Ovary (tissue), 9 donors: ENCODE measurements around the gene TRMT2A. TPM values are rescaled to one million over a fixed set of nuclear protein-coding genes. Genes with fewer than 3 reads are reported as not detected.

Experiments
- DNase-seq, 5 donors: peaks; one replicate each; pipeline ENCODE4 v3.0.0-alpha.2; 2019 to 2020
- H3K27ac ChIP-seq, 2 donors: fragments of 200-600 bp; one replicate each; pipeline versions ENCODE4 v1.5.1 to v1.8.0; 2019 to 2022
- H3K27me3 ChIP-seq: fragments of 200-600 bp; one replicate; pipeline ENCODE4 v1.8.0; 2022
- H3K36me3 ChIP-seq: fragments of 200-600 bp; sonication (generic); one replicate; pipeline ENCODE4 v1.5.1; 2019
- H3K4me1 ChIP-seq: one replicate; pipeline ENCODE4 v1.8.1; 2013; ENCODE audit warnings: mild to moderate bottlenecking, moderate library complexity; ENCODE audit not compliant: insufficient read depth
- H3K4me3 ChIP-seq: fragments of 200-600 bp; sonication (generic); one replicate; pipeline ENCODE4 v1.5.1; 2017
- H3K9me3 ChIP-seq, 2 donors: fragments of 200-600 bp in 1 of 2; sonication (generic) in 1 of 2; one replicate each; pipeline versions ENCODE4 v1.5.1 to v1.8.1; 2013 to 2019; ENCODE audit warnings: mild to moderate bottlenecking in 1 of 2, moderate library complexity in 1 of 2
- EP300 ChIP-seq: sonication (generic); formaldehyde crosslinking; IDR thresholded peaks from one replicate; pipeline ENCODE4 v1.6.1; 2017; ENCODE audit warnings: antibody characterized with exemption
- POLR2A ChIP-seq: fragments of 450-650 bp; IDR thresholded peaks from one replicate; pipeline ENCODE4 v1.6.1; 2017; ENCODE audit warnings: antibody characterized with exemption, mild to moderate bottlenecking, moderate library complexity
- WGBS, 3 donors: extraction: QIAGEN DNeasy Blood & Tissue Kit in 1 of 3; methylation state at CpG; one replicate each; pipeline versions ENCODE4 v1.1.5 to v1.1.7; 2013 to 2017; 5-methylcytosine and 5-hydroxymethylcytosine counted together
- intact Hi-C, 4 donors: fragments of 100-400 bp; cut with DNase I; formaldehyde crosslinking; loops; one replicate each; pipeline versions ENCODE4 v1.11.0 to v1.15.1; 2022 to 2023
- polyA plus RNA-seq, 2 donors: library from polyadenylated mRNA; stranded (reverse); fragments of 200-250 nt in 1 of 2; fragments of 350-450 nt in 1 of 2; fragmentation: Illumina TruSeq in 1 of 2; extraction: RNeasy Lipid Tissue Mini Kit (QIAGEN cat#74804) in 1 of 2; gene quantifications; one replicate each; pipeline ENCODE4 v1.2.3, GENCODE V29; 2013 to 2014
- total RNA-seq, 7 donors: library from RNA; depleted of rRNA in 2 of 7; stranded (reverse); fragments of >200 nt in 2 of 7; fragmentation: NEBNext Ultra II Directional in 3 of 7; extraction: Animal tissue kit (Norgen Biotek cat#: 25700) in 3 of 7; gene quantifications; one replicate each; pipeline versions ENCODE4 v1.1.0 to v1.2.4, GENCODE V29; 2016 to 2023
- TF ChIP-seq, protein P1 (sequence below), 3 donors: fragments of 450-650 bp in 2 of 3; fragments of 200-600 bp in 1 of 3; IDR thresholded peaks; one replicate each; pipeline versions ENCODE4 v1.5.1 to v1.8.0; 2016 to 2022; ENCODE audit warnings: antibody characterized with exemption in 3 of 3, mild to moderate bottlenecking in 1 of 3
- donor health status: DM: no; HTN: no; CAD: no; lungs with moderate emphysema.
- donor health status: DM: no; HTN: no; CAD: no.
- donor health status: Bipolar disorder and iron deficiency.
- donor health status: DM: yes; HTN: yes; CAD: no.
- donor health status: DM: no; HTN: no; CAD: no.
- donor health status: DM: yes; HTN: yes; CAD: no.

Gene TRMT2A
- total and polyA plus RNA-seq, 9 donors = 2.8 to 59.7 (median 44.6) TPM

GRCh38 chr22:20139391-20140106, 22.5 kb upstream of the TRMT2A start:
- no peak for TF ChIP-seq POLR2A
- no peak for TF ChIP-seq EP300
- TF ChIP-seq, protein P1, sequence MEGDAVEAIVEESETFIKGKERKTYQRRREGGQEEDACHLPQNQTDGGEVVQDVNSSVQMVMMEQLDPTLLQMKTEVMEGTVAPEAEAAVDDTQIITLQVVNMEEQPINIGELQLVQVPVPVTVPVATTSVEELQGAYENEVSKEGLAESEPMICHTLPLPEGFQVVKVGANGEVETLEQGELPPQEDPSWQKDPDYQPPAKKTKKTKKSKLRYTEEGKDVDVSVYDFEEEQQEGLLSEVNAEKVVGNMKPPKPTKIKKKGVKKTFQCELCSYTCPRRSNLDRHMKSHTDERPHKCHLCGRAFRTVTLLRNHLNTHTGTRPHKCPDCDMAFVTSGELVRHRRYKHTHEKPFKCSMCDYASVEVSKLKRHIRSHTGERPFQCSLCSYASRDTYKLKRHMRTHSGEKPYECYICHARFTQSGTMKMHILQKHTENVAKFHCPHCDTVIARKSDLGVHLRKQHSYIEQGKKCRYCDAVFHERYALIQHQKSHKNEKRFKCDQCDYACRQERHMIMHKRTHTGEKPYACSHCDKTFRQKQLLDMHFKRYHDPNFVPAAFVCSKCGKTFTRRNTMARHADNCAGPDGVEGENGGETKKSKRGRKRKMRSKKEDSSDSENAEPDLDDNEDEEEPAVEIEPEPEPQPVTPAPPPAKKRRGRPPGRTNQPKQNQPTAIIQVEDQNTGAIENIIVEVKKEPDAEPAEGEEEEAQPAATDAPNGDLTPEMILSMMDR (IDR thresholded peaks at IDR 0.05) = no peak
- intact Hi-C loops = loop anchor here in 1 of 4 donors (10.0 kb wide), 1 partner anchor 55 kb away; no protein-coding TSS in a partner anchor
- H3K9me3 ChIP-seq = no peaks in the 10 kb centered on the region
- peaks cover 10% of the 10 kb centered on the region for H3K4me1 ChIP-seq
- no peaks in the 10 kb centered on the region for H3K36me3 ChIP-seq
- H3K27me3 ChIP-seq = no peaks in the 10 kb centered on the region
- H3K27ac ChIP-seq = no peak overlapping the region
- H3K4me3 ChIP-seq = no peak overlapping the region
- DNase-seq = no peak
- 92 to 97% (median 95%) methylated on average over 32 to 36 of the region's 36 CpGs for WGBS, 3 donors

DNA sequence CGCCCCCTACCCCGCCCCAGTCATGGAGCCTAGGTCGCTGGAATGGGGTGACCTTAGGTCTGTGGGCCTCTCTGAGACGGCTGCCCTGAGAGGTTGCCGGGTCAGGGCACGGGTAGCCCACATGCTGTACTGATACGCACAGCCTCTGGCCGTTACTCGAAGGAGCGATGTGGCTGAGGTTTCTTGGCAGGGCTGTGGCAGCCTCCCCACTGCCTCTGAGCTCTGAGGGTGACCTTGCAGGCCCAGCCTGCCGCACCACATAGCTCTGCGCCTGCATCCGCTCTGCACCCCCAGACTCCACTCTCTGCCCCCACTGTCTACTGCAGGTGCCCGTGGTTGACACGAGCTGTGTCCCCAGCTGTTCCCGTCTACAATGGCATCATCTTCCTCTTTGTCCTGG, 21.8 kb upstream of the TRMT2A start:
- intact Hi-C loops = loop anchor here in 1 of 4 donors (10.0 kb wide), 1 partner anchor 56 kb away; no protein-coding TSS in a partner anchor

GRCh38 chr22:20138417-20138738, 21.4 kb upstream of the TRMT2A start:
- intact Hi-C loops = loop anchor here in 1 of 4 donors (10.0 kb wide), 1 partner anchor 56 kb away; no protein-coding TSS in a partner anchor
- no peak for DNase-seq
- no peak overlapping the region for H3K4me3 ChIP-seq
- H3K27ac ChIP-seq = no peak overlapping the region
- no peaks in the 10 kb centered on the region for H3K9me3 ChIP-seq
- peaks cover 10% of the 10 kb centered on the region for H3K4me1 ChIP-seq
- 41 to 53% (median 44%) methylated on average over 4 of the region's 4 CpGs for WGBS, 3 donors
- TF ChIP-seq, protein P1 (IDR thresholded peaks at IDR 0.05) = no peak
- no peak for TF ChIP-seq EP300
- no peak for TF ChIP-seq POLR2A
- H3K36me3 ChIP-seq = no peaks in the 10 kb centered on the region
- H3K27me3 ChIP-seq = no peaks in the 10 kb centered on the region

More for the DNA sequence above, 21.8 kb upstream of the TRMT2A start:
- 85 to 90% (median 89%) methylated on average over 15 to 16 of the region's 16 CpGs for WGBS, 3 donors
- no peaks in the 10 kb centered on the region for H3K27me3 ChIP-seq
- H3K4me3 ChIP-seq = no peak overlapping the region
- H3K4me1 ChIP-seq = peaks cover 10% of the 10 kb centered on the region
- H3K9me3 ChIP-seq = no peaks in the 10 kb centered on the region
- no peak overlapping the region for H3K27ac ChIP-seq
- TF ChIP-seq, protein P1 (IDR thresholded peaks at IDR 0.05) = no peak
- no peak for TF ChIP-seq EP300
- no peak for TF ChIP-seq POLR2A
- DNase-seq = no peak
- H3K36me3 ChIP-seq = no peaks in the 10 kb centered on the region

DNA sequence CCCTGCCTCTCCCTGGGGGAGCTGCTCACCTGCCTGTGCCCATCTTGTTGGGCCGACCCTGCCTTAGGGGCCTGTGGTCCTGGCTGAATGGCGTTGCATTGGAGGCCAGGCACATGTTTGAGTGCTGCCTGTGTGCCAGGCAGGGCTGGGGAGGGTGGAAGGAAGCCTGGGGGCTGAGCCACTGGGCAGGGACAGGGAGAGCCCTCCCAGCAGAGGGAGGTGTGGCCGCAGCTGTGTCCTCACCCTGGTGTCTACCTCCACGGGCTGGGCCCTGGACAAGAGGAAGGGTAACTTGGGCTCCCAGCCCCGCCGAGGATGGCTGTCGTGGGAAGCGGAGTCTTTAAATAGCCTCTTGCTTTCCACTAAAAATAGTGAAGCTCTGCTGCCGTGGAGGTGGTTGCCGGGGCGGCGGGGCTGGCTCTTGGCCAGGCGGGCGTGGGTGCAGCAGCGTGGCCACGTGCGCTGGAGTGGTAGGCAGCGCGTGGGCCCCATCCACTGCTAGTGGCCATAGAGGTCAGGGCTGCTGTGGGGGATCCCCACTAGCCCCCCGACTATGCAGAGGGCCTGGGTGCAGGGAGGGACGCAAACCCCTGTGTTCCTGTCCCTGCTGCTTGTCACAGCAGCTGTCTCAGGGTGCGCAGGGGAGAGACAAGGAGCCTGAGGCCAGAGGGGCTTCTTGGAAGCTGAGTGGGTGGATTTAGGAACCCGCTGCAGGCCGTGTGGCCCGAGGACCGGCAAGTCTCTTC, 20.8 kb upstream of the TRMT2A start:
- H3K4me3 ChIP-seq = no peak overlapping the region
- no peaks in the 10 kb centered on the region for H3K27me3 ChIP-seq
- H3K27ac ChIP-seq = no peak overlapping the region
- TF ChIP-seq EP300 = no peak
- no peak for TF ChIP-seq POLR2A
- TF ChIP-seq, protein P1 (IDR thresholded peaks at IDR 0.05) = no peak
- no peaks in the 10 kb centered on the region for H3K9me3 ChIP-seq
- intact Hi-C loops = loop anchor here in 1 of 4 donors (10.0 kb wide), 1 partner anchor 57 kb away; no protein-coding TSS in a partner anchor
- DNase-seq = no peak
- H3K36me3 ChIP-seq = no peaks in the 10 kb centered on the region
- H3K4me1 ChIP-seq = peaks cover 12% of the 10 kb centered on the region
- WGBS, 3 donors = 23 to 35% (median 24%) methylated on average over 26 of the region's 26 CpGs
